ENCODE measurements around the gene PCDHGA6.

- TF ChIP-seq CTCF (IDR thresholded peaks at IDR 0.05 in 2 of 3, conservative IDR thresholded peaks at IDR 0.05 in 1 of 3; ENCODE audit: insufficient read depth in 2 of 3, low read depth in 1 of 3, low read length in 3 of 3) (peak; percentile 73 to 84 (median 81)), ZNF121 (CRISPR knock-in tag; conservative IDR thresholded peaks at IDR 0.05) (no peak), ARID4B (CRISPR knock-in tag; IDR thresholded peaks at IDR 0.05) (no peak), ELF4 (CRISPR knock-in tag; IDR thresholded peaks at IDR 0.05) (no peak), SP2 (IDR thresholded peaks at IDR 0.05; ENCODE audit: extremely low read depth, low read depth, low read length, poor library complexity, severe bottlenecking) (no peak), PTBP1 (IDR thresholded peaks at IDR 0.05; ENCODE audit: low read depth, low read length) (no peak), HNRNPLL (IDR thresholded peaks at IDR 0.05; ENCODE audit: low read depth, low read length, poor library complexity, severe bottlenecking) (no peak), POU5F1 (IDR thresholded peaks at IDR 0.05; ENCODE audit: borderline replicate concordance, low read depth, low read length, partially characterized antibody) (no peak), RAD51 (IDR thresholded peaks at IDR 0.05; ENCODE audit: borderline replicate concordance, low read depth) (no peak), ILK (tag; IDR thresholded peaks at IDR 0.05; ENCODE audit: borderline replicate concordance, low read depth) (no peak), ZNF143 (CRISPR knock-in tag; IDR thresholded peaks at IDR 0.05) (no peak), JUNB (CRISPR knock-in tag; conservative IDR thresholded peaks at IDR 0.05) (no peak), USF2 (CRISPR knock-in tag; IDR thresholded peaks at IDR 0.05) (no peak), CBX3 (IDR thresholded peaks at IDR 0.05; ENCODE audit: borderline replicate concordance in 1 of 2, low read length in 2 of 2) (0 out of 3 replicates have a peak, but pooled peaks of 1 of the 2 experiments have one; percentile 17)
Measured at GRCh38 chr5:141349917-141350619, 23.6 kb upstream of the PCDHGA6 start, which contains the start of gene PCDHGB1.
